ENCODE measurements around the gene MYO7B.

DNA sequence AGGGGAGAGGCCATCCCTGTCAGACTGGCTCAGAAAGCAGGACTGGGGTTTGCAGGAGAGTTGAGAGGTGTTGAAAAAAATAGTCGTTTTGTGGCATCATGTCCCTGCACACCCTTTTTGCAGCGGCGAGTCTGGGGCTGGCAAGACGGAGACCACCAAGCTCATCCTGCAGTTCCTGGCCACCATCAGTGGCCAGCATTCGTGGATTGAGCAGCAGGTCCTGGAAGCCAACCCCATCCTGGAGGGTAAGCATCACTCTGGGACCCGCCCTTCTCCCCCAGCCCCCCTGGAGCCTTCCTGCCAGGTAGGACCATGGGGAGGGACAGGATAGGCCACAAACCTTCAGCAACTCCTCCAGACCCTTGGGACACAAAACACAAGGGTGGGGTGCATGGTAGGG lies 34.2 kb downstream of the MYO7B start:
- TF ChIP-seq, protein P1, sequence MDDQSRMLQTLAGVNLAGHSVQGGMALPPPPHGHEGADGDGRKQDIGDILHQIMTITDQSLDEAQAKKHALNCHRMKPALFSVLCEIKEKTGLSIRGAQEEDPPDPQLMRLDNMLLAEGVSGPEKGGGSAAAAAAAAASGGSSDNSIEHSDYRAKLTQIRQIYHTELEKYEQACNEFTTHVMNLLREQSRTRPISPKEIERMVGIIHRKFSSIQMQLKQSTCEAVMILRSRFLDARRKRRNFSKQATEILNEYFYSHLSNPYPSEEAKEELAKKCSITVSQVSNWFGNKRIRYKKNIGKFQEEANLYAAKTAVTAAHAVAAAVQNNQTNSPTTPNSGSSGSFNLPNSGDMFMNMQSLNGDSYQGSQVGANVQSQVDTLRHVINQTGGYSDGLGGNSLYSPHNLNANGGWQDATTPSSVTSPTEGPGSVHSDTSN (IDR thresholded peaks at IDR 0.05): no peak
- TF ChIP-seq, protein P2, sequence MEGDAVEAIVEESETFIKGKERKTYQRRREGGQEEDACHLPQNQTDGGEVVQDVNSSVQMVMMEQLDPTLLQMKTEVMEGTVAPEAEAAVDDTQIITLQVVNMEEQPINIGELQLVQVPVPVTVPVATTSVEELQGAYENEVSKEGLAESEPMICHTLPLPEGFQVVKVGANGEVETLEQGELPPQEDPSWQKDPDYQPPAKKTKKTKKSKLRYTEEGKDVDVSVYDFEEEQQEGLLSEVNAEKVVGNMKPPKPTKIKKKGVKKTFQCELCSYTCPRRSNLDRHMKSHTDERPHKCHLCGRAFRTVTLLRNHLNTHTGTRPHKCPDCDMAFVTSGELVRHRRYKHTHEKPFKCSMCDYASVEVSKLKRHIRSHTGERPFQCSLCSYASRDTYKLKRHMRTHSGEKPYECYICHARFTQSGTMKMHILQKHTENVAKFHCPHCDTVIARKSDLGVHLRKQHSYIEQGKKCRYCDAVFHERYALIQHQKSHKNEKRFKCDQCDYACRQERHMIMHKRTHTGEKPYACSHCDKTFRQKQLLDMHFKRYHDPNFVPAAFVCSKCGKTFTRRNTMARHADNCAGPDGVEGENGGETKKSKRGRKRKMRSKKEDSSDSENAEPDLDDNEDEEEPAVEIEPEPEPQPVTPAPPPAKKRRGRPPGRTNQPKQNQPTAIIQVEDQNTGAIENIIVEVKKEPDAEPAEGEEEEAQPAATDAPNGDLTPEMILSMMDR (IDR thresholded peaks at IDR 0.05): no peak
- TF ChIP-seq RAD21 (IDR thresholded peaks at IDR 0.05; ENCODE audit: low read length) (no peak), YY1 (IDR thresholded peaks at IDR 0.05; ENCODE audit: low read depth) (no peak)
- TF ChIP-seq, protein P3, sequence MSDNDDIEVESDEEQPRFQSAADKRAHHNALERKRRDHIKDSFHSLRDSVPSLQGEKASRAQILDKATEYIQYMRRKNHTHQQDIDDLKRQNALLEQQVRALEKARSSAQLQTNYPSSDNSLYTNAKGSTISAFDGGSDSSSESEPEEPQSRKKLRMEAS (IDR thresholded peaks at IDR 0.05; ENCODE audit: low read depth): no peak
